ENCODE data around the gene GAREM1. TPM values are rescaled to one million over a fixed set of nuclear protein-coding genes. Genes with fewer than 3 reads are reported as not detected.

The GAREM1 gene
- total RNA-seq, 1 donor from 2014 or later = 5.2 TPM

DNA sequence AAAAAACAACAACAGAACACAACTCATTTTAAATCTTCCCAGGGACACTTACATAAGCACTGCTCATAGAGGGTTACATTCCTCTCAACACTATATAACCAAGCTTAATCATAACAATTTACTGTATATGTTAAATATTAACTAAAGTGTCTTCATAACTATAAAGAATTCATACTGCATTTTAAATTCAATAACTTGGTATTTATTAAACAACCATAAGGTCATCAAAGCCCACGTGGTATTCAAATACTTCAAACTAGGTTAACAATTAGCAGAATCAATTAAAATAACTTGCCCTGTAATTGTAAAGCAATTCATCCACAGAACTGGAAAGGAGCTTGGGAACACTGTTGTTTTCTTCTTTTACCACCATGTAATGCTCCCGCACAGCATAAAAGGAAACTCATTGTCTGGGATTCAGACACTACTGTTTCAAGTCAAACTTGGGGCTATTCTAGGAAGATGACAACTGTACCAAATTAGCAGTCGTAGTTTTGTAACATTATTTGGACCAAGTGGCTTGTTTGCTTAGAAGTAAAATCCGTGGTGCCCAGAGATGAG lies 10.4 kb downstream of the GAREM1 start:
- H3K4me1 ChIP-seq (ENCODE audit: control insufficient read depth in 3 of 3, insufficient read depth in 3 of 3, low read length in 3 of 3) = peaks cover 4 to 7% (median 5%) of the 10 kb centered on the region in 3 donors

GRCh38 chr18:32459361-32460101 lies 11.2 kb downstream of the GAREM1 start:
- Histone ChIP-seq H3K9ac (ENCODE audit: low read depth in 1 of 3, low read length in 3 of 3) (peak overlapping the region in 2 of 3 donors; percentile 15 to 72), H3K36me3 (ENCODE audit: control insufficient read depth in 3 of 3, insufficient read depth in 3 of 3, low read length in 3 of 3) (no peaks in the 10 kb centered on the region), H3K27me3 (ENCODE audit: control insufficient read depth in 3 of 3, insufficient read depth in 3 of 3, low read length in 3 of 3) (no peaks in the 10 kb centered on the region), H3K27ac (ENCODE audit: low read depth, low read length) (peak overlapping the region; percentile 61), H3K4me3 (ENCODE audit: low read length in 3 of 3) (peak overlapping the region in 2 of 3 donors; percentile 27 to 42), H3K4me1 (ENCODE audit: control insufficient read depth in 3 of 3, insufficient read depth in 3 of 3, low read length in 3 of 3) (peaks cover 9 to 14% (median 10%) of the 10 kb centered on the region in 3 donors), H3K9me3 (ENCODE audit: control insufficient read depth in 3 of 3, low read length in 3 of 3) (no peaks in the 10 kb centered on the region)

More for the DNA sequence above, 10.4 kb downstream of the GAREM1 start:
- Histone ChIP-seq H3K36me3 (ENCODE audit: control insufficient read depth in 3 of 3, insufficient read depth in 3 of 3, low read length in 3 of 3) (no peaks in the 10 kb centered on the region), H3K4me3 (ENCODE audit: low read length in 3 of 3) (peak overlapping the region; percentile 42 to 45 (median 44)), H3K9ac (ENCODE audit: low read depth in 1 of 3, low read length in 3 of 3) (peak overlapping the region in 2 of 3 donors; percentile 15 to 72), H3K27ac (ENCODE audit: low read depth, low read length) (peak overlapping the region; percentile 61), H3K9me3 (ENCODE audit: control insufficient read depth in 3 of 3, low read length in 3 of 3) (no peaks in the 10 kb centered on the region), H3K27me3 (ENCODE audit: control insufficient read depth in 3 of 3, insufficient read depth in 3 of 3, low read length in 3 of 3) (no peaks in the 10 kb centered on the region)

- H3K36me3 ChIP-seq (ENCODE audit: control insufficient read depth in 3 of 3, insufficient read depth in 3 of 3, low read length in 3 of 3) = no peaks in the 10 kb centered on the region
- no peak overlapping the region for H3K4me3 ChIP-seq (ENCODE audit: low read length in 3 of 3)
- peaks cover 7 to 20% (median 13%) of the 10 kb centered on the region in 3 donors for H3K4me1 ChIP-seq (ENCODE audit: control insufficient read depth in 3 of 3, insufficient read depth in 3 of 3, low read length in 3 of 3)
- H3K27me3 ChIP-seq (ENCODE audit: control insufficient read depth in 3 of 3, insufficient read depth in 3 of 3, low read length in 3 of 3) = no peaks in the 10 kb centered on the region
- H3K27ac ChIP-seq (ENCODE audit: low read depth, low read length) = no peak overlapping the region
- no peak overlapping the region for H3K9ac ChIP-seq (ENCODE audit: low read depth in 1 of 3, low read length in 3 of 3)
- H3K9me3 ChIP-seq (ENCODE audit: control insufficient read depth in 3 of 3, low read length in 3 of 3) = no peaks in the 10 kb centered on the region
Measured at GRCh38 chr18:32455361-32455760, 15.3 kb downstream of the GAREM1 start.

- Histone ChIP-seq H3K9ac (ENCODE audit: low read depth in 1 of 3, low read length in 3 of 3) (no peak overlapping the region), H3K36me3 (ENCODE audit: control insufficient read depth in 3 of 3, insufficient read depth in 3 of 3, low read length in 3 of 3) (no peaks in the 10 kb centered on the region), H3K9me3 (ENCODE audit: control insufficient read depth in 3 of 3, low read length in 3 of 3) (no peaks in the 10 kb centered on the region), H3K4me1 (ENCODE audit: control insufficient read depth in 3 of 3, insufficient read depth in 3 of 3, low read length in 3 of 3) (peaks cover 7 to 19% (median 13%) of the 10 kb centered on the region in 3 donors), H3K4me3 (ENCODE audit: low read length in 3 of 3) (no peak overlapping the region), H3K27ac (ENCODE audit: low read depth, low read length) (no peak overlapping the region), H3K27me3 (ENCODE audit: control insufficient read depth in 3 of 3, insufficient read depth in 3 of 3, low read length in 3 of 3) (no peaks in the 10 kb centered on the region)
Measured at GRCh38 chr18:32454593-32454992, 16.1 kb downstream of the GAREM1 start.

GRCh38 chr18:32450874-32451273 lies 19.8 kb downstream of the GAREM1 start:
- Histone ChIP-seq H3K27ac (ENCODE audit: low read depth, low read length) (no peak overlapping the region), H3K9ac (ENCODE audit: low read depth in 1 of 3, low read length in 3 of 3) (no peak overlapping the region), H3K9me3 (ENCODE audit: control insufficient read depth in 3 of 3, low read length in 3 of 3) (no peaks in the 10 kb centered on the region), H3K36me3 (ENCODE audit: control insufficient read depth in 3 of 3, insufficient read depth in 3 of 3, low read length in 3 of 3) (no peaks in the 10 kb centered on the region), H3K4me1 (ENCODE audit: control insufficient read depth in 3 of 3, insufficient read depth in 3 of 3, low read length in 3 of 3) (peaks cover 7 to 15% (median 9%) of the 10 kb centered on the region in 3 donors), H3K4me3 (ENCODE audit: low read length in 3 of 3) (no peak overlapping the region), H3K27me3 (ENCODE audit: control insufficient read depth in 3 of 3, insufficient read depth in 3 of 3, low read length in 3 of 3) (no peaks in the 10 kb centered on the region)

- no peak overlapping the region for H3K27ac ChIP-seq (ENCODE audit: low read depth, low read length)
- H3K27me3 ChIP-seq (ENCODE audit: control insufficient read depth in 3 of 3, insufficient read depth in 3 of 3, low read length in 3 of 3) = no peaks in the 10 kb centered on the region
- peaks cover 7 to 12% (median 8%) of the 10 kb centered on the region in 3 donors for H3K4me1 ChIP-seq (ENCODE audit: control insufficient read depth in 3 of 3, insufficient read depth in 3 of 3, low read length in 3 of 3)
- peak overlapping the region in 1 of 3 donors; percentile 12 for H3K4me3 ChIP-seq (ENCODE audit: low read length in 3 of 3)
- H3K9ac ChIP-seq (ENCODE audit: low read depth in 1 of 3, low read length in 3 of 3) = no peak overlapping the region
- H3K9me3 ChIP-seq (ENCODE audit: control insufficient read depth in 3 of 3, low read length in 3 of 3) = no peaks in the 10 kb centered on the region
- H3K36me3 ChIP-seq (ENCODE audit: control insufficient read depth in 3 of 3, insufficient read depth in 3 of 3, low read length in 3 of 3) = no peaks in the 10 kb centered on the region
Measured at GRCh38 chr18:32450026-32450691, 20.5 kb downstream of the GAREM1 start.

DNA sequence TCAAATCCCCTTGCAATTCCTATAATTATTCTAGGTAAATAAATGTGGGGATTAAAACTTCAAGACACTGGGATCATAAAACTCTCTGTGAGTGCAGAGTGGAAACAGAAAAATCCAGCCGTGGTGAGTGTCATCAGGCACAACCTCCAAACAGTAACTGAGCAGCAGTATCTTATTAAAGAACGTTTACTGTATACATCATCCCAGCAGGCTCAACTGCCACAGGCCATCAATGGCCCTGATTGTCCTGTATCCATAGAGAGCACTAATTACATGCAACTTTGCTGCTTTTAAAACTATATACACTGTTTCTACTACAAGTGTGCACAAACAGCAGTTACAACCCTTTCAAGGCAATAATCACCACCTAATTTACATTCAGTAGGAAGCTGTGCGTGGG lies 23.9 kb downstream of the GAREM1 start:
- Histone ChIP-seq H3K27me3 (ENCODE audit: control insufficient read depth in 3 of 3, insufficient read depth in 3 of 3, low read length in 3 of 3) (no peaks in the 10 kb centered on the region), H3K4me3 (ENCODE audit: low read length in 3 of 3) (no peak overlapping the region), H3K27ac (ENCODE audit: low read depth, low read length) (no peak overlapping the region), H3K9ac (ENCODE audit: low read depth in 1 of 3, low read length in 3 of 3) (no peak overlapping the region), H3K9me3 (ENCODE audit: control insufficient read depth in 3 of 3, low read length in 3 of 3) (no peaks in the 10 kb centered on the region), H3K36me3 (ENCODE audit: control insufficient read depth in 3 of 3, insufficient read depth in 3 of 3, low read length in 3 of 3) (no peaks in the 10 kb centered on the region), H3K4me1 (ENCODE audit: control insufficient read depth in 3 of 3, insufficient read depth in 3 of 3, low read length in 3 of 3) (peaks cover 0 to 4% (median 2%) of the 10 kb centered on the region in 3 donors)

- H3K27ac ChIP-seq (ENCODE audit: low read depth, low read length) = no peak overlapping the region
Measured at GRCh38 chr18:32445846-32446245, 24.8 kb downstream of the GAREM1 start.

DNA sequence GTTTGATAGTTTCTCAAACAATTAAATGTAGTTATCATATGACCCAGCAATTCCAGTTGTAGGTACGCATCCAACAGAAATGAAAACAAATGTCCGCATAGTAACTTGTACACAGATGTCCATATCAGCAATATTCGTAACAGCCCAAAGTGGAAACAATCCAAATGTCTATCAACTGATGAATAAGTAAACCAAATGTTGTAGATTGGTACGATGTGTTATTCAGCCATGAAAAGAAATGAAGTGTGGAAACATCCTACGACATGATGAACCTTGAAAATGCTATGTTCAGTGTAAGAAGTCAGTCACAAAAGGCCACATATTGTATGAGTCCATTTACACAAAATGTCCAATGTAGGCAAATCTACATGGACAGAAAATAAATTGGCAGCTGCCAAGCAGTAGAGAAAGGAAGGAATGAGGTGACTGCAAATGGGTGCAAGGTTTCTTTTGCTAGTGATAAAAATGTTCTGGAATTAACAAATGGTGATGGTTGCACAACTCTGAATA lies 26.9 kb downstream of the GAREM1 start:
- Histone ChIP-seq H3K27ac (ENCODE audit: low read depth, low read length) (no peak overlapping the region), H3K9me3 (ENCODE audit: control insufficient read depth in 3 of 3, low read length in 3 of 3) (no peaks in the 10 kb centered on the region), H3K36me3 (ENCODE audit: control insufficient read depth in 3 of 3, insufficient read depth in 3 of 3, low read length in 3 of 3) (no peaks in the 10 kb centered on the region), H3K4me3 (ENCODE audit: low read length in 3 of 3) (no peak overlapping the region), H3K4me1 (ENCODE audit: control insufficient read depth in 3 of 3, insufficient read depth in 3 of 3, low read length in 3 of 3) (peaks cover 0 to 6% (median 0%) of the 10 kb centered on the region in 3 donors), H3K9ac (ENCODE audit: low read depth in 1 of 3, low read length in 3 of 3) (no peak overlapping the region), H3K27me3 (ENCODE audit: control insufficient read depth in 3 of 3, insufficient read depth in 3 of 3, low read length in 3 of 3) (no peaks in the 10 kb centered on the region)

More at GRCh38 chr18:32445846-32446245, 24.8 kb downstream of the GAREM1 start:
- Histone ChIP-seq H3K4me3 (ENCODE audit: low read length in 3 of 3) (no peak overlapping the region), H3K36me3 (ENCODE audit: control insufficient read depth in 3 of 3, insufficient read depth in 3 of 3, low read length in 3 of 3) (no peaks in the 10 kb centered on the region), H3K9ac (ENCODE audit: low read depth in 1 of 3, low read length in 3 of 3) (no peak overlapping the region), H3K4me1 (ENCODE audit: control insufficient read depth in 3 of 3, insufficient read depth in 3 of 3, low read length in 3 of 3) (peaks cover 0 to 6% (median 4%) of the 10 kb centered on the region in 3 donors), H3K27me3 (ENCODE audit: control insufficient read depth in 3 of 3, insufficient read depth in 3 of 3, low read length in 3 of 3) (no peaks in the 10 kb centered on the region), H3K9me3 (ENCODE audit: control insufficient read depth in 3 of 3, low read length in 3 of 3) (no peaks in the 10 kb centered on the region)
